HG03432 (cell line): ENCODE data around the gene ARHGEF26.

Source experiments
- ATAC-seq: cut with Tn5 transposase; IDR thresholded peaks from one replicate; pipeline ENCODE4 v1.9.1; 2021; ENCODE audit warnings: mild to moderate bottlenecking, moderate library complexity; ENCODE audit not compliant: unreplicated experiment

ARHGEF26 gene

DNA sequence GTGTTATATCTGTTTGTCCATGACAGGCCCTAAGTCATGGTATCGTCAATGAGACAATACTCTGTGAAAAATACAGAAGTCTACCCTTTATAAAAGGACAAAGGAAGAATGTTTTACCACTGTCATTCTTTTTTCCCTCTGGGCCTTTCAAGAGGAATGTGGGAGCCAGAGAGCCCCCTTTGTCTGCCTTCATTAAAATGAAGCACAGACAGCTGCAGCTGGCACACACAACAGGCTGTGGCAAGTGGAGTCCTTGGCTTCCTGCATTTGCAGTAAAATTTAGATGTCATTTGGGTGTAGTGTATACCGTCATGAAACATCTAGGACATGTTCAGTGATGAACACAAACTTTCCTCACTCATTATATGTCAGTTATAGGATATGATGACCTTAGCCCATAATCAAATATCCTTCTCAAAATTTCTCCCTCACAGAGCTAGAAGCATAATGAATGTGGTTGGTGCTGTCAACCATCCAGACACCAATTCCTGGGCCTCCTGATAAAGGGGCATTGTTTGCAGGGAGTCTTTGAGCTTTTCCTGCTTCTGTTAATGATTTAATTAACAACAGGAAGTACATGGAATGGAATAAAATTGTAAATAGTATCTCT, 126.7 kb downstream of the ARHGEF26 start:
- no peak for ATAC-seq

DNA sequence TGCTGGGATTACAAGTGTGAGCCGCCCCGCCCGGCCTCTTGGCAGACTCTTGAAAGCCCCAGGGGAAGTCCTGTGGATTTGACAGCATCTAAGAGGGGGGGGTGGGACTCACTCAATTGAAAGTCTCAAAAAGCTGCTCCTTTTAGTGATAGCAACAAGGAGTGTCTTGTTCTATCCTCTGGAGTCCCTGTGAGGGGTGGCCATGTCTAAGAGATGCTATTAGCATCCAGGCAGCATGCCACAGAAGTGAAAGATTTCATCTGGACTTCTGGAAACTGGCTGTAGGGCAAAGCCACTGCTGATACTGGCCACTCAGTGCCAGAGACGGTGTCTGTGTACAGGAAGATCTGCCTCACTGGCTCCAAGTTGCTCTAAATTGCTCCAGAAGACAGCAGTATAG, 129.1 kb downstream of the ARHGEF26 start:
- ATAC-seq, result no peak

DNA sequence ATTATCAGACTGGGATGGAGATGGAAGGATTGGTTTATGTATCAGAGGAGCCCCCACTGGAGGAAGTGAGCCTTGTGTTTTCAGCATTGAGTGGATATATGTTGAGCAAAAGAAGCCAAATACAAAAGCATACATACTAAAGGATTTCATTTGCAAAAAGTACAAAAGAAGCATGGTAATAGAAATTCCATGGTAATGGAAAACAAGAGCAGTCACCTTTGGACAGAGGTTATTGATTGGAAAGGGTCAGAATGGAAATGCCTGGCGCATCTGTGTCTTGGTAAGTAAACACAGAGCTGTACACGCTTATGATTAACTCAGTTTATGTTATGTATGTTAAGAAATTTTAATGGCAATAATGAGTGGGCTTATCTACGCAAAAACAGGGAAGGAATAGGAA, 130.4 kb downstream of the ARHGEF26 start:
- no peak for ATAC-seq

DNA sequence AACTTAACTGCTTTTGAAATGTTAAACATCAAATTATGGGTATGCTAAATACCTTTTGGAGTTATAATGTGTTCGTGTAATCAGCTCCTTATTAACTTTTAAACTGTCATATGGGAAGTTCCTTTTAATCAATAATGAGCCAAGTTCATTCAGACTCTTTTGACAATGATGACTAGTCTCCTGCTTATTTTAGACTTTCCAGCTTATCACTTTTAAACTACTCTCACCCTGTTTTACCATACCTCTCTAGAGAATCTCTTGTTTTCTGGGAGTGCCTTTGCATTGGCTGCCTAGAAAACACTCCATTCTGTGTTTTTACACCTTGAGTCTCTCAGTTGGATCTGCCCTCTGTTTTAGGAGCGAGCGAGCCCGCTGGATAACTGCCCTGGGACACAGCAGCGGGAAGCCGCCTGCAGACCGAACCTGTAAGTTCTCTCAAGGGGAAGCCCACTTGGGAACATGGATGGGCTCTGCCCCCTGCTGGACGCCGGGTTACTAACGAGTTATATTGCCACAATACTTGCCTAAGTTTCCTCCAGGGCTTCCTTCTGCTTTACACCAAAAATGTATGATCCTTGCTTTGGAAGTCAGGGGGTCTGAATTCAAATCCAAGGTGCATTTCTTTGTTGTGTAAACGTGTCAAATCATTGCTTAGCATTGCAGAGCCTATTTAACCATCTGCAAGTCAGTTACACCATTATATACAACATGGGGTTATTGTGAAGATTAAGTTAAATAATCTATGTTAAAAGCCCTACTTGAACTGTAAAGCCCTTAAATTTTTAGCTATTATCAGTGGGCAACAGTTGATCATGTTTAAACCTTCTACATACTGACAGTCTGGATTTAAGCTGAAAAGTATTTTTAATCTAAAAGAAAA, 131.8 kb downstream of the ARHGEF26 start:
- ATAC-seq, result peak; percentile 97

DNA sequence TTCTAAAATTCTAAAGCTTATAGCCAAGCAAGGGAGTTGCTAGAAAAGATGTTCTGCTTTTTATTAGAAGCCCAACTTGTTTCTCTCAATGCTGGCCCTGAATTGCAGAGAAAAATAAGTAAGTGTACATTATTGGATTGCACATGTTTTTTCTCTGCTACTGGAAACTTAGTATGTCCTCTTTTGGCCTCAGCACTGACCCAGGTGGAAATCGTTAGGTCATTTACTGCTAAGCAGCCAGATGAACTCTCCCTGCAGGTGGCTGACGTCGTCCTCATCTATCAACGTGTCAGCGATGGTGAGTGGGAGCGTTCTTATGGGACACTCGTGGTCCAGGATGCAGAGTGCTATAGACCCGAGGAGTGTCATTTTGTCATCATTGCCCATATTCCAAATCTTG, 133.3 kb downstream of the ARHGEF26 start:
- no peak for ATAC-seq

DNA sequence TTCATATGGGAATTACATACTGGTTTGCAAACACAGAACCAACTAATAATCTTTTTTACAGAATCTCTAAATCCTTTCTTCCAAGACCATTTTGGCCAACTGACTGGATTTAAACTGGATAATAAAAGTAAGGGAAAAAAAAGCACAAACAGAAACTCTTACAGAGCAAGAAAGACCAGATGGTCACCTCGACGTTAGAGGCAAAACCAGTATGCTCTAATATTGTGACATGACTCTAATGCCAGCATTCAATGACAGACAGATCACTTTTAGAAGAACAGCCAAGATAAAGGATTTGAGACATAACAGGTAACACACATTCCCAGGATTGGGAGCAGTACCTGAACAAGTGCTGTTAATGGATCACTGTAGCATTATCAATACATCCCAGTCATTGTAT, 152.2 kb downstream of the ARHGEF26 start:
- no peak for ATAC-seq

DNA sequence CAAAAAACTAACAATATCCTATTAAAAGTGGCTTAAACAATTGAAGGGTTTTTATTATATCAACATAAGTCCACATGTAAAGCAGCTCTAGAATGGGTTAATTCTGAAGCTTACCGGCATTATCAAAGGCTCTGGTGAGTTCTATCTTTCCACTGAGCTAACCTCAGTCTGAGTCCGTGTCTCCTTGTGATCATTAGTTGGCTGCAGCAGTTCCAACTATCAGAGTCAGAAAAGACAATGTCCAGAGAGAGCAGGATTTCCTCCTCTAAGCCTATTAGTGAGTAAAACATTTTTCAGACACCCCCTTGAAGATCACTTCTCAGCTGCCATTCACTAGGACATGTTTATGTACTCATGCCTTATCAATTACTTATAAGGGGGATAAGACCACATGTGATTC, 153.2 kb downstream of the ARHGEF26 start:
- ATAC-seq, result no peak

DNA sequence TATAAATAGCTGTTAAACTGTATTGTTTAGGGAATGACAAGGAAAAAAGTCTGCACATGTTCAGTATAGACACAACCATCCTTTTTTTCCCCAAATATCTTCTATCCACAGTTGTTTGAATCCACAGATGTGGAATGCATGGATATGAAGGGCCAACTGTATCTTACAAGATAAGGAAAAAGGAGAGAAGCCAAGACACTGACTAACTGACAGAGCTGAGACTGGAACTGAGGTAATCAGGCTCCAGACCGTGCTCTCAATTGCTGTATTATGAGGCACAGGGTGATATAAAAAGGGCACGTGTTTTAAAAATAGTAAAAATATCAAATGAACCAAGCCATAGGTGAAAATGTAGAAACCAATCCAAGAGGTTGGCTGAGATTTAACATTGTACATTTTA, 154.1 kb downstream of the ARHGEF26 start:
- ATAC-seq, result no peak

DNA sequence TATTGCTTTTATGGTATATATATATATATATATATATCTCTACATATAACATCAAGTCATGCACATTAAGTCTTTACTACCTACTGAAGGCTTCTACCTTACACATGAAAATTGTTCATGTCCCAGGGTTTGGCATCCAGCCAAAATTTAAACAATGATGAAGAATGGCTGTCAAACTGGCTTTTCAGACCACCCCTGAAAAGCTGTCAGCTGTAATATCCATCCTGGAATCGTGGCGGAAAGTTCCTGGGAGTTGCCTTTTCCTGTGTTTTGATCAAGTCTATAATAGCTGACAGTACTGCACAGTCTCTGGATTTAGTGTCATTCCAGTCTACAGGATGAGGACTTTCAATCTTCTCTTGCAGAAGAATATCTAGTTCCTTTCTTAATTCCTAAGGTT, 154.8 kb downstream of the ARHGEF26 start:
- no peak for ATAC-seq

DNA sequence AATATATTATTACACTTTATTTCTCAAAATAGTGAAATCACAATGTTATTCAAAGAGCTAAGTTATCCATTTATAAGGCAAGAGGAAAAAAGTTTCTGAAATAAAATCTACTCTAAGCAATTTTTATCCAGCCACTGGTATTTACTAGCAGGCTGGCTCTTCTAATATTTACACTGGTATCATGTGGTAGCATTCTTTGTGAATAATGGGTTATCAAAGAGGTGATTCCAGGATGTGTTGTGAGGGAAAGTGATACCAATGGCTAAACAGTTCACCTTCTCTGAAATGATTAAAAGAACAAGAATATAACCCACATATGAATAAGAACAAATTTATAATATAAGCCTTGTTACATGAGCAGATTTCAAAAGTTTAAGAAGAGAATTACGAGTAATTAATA, 159.0 kb downstream of the ARHGEF26 start:
- ATAC-seq, result no peak

DNA sequence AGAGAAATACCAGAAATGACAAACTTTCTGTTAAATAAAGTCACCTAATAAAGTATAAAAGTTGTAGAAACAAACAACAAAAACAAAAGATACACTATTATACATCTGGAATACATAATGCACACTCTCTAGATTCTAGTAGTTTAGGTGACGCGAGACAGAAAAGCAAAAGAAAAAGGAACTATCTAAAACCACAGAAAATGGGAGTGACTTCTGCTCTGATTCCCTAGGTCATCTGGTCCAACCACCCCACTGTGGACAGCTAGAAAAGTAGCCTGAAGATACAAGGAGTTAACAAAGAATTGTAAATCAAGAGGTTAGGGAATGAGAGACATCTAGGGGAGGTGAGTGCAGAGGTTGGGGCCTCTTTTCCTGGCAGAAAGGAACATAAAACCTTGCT, 164.0 kb downstream of the ARHGEF26 start:
- ATAC-seq, result peak; percentile 68

DNA sequence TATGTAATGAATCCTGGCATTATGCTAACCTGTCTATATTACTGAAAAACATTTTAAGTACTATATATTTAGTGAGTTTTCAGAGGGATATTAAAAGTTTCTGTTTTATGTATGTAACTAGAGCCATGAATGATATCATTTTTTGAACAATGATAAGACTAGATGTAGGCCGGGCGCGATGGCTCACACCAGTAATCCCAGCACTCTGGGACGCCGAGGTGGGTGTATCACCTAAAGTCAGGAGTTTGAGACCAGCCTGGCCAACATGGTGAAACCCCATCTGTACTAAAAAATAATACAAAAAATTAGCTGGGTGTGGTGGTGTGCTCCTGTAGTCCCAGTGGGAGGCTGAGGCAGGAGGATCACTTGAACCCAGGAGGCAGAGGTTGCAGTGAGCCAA, 169.0 kb downstream of the ARHGEF26 start:
- ATAC-seq, result no peak

DNA sequence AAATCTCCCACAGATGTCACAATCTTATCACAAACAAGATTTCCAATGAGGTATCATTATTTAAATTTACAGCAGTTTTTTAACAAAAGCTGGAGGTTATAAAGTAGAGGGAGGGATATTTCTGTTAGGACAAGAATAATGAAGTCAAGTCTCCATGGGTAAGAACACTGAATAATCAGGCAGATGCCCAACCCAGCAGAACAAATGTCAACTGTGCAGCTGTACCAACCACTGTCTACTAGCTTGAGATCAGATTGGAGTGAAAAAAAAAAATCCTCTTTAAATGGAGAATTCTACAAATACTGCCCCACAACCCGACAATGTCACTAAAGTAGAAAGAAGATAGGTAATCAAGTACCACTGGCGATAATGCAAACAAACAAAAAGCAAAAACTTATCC, 172.8 kb downstream of the ARHGEF26 start:
- ATAC-seq, result no peak

DNA sequence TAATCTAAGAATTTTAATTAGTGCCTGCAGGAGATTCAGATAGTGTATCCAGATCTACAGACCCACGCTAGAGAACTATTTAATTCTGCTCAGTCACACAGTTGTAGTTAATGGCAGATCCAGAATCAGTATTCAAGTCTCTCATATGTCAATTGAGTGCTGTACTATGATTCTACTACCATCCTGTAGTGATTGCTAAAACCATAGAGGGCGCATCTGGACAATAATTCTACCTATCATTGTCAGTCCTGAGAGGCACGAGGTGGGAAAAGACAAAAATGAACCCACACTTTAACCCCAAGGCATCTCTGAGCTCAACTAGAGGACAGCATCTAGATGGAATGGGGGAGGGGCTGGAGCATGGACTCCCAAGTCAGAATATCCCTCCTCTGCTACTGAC, 180.4 kb downstream of the ARHGEF26 start:
- no peak for ATAC-seq

DNA sequence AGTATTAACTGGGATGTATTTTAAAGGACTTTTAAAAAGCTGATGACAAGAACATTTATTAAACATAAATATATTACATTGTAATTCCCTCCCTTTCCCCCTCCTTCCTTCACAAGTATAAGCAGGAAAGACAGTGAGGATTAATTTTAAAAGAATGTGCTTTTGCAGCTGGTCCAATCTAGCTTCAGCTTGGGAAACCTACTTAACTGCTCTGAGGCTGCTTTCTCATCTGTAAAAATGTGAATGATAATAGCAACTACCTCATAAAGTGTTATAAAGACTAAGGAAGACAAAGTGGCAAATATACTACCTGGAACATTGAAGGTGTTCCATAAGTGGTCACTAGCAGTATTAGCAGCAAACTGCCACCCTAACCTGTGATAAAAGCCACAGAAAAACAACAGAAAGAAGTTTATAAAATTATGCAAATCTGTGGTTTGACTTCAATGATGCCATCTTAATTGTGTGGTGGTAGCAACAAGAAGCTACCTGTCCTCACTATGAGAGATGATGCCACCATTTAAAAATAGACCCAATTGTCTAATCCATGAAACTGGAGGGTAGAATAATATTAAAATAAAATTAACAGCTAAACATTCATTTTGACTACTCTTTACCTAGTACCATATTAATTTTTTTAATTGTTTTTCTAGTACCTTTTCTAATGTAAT, 183.1 kb downstream of the ARHGEF26 start:
- ATAC-seq, result peak; percentile 42

DNA sequence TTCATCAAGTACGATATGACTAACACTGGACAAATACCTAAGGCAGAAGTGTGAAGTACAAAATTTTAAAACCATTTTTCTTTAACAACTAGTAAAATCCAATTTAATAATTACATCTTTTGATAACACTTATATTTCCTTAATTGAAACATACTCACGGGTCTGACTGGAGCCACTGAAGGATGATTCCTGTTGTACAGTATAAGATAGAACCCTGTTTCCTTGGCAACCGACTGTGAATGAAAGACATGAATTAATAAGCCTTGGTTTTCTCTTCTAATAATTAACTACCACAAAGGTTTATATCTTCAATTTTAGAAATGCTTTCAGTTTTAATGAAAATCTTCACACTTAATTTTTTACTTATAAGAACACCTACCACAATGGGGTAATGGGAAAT, 183.7 kb downstream of the ARHGEF26 start:
- ATAC-seq, result no peak

DNA sequence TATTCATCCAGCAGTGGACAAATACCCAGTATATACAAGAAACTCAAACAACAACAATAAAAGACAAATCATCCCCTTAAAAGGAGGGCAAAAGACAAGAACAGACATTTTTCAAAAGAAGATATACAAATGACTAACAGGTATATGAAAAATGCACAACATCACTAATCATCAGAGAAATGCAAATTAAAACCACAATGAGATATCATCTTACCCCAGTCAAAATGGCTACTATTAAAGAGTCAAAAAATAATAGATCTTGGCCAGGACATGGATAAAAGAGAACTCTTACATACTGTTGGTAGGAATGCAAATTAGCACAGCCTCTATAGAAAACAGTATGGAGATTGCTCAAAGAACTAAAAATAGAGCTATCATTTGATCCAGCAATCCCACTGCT, 186.2 kb downstream of the ARHGEF26 start:
- ATAC-seq, result no peak
